ENCODE data around the gene MAGI2. TPM values are rescaled to one million over a fixed set of nuclear protein-coding genes. Genes with fewer than 3 reads are reported as not detected.
A peak's percentile ranks its signal among the peaks of the same experiment; 100 is the strongest.

Gene MAGI2
- total RNA-seq, 6 experiments from 2014 or later = 1.2 to 4.0 (median 2.4) TPM

DNA sequence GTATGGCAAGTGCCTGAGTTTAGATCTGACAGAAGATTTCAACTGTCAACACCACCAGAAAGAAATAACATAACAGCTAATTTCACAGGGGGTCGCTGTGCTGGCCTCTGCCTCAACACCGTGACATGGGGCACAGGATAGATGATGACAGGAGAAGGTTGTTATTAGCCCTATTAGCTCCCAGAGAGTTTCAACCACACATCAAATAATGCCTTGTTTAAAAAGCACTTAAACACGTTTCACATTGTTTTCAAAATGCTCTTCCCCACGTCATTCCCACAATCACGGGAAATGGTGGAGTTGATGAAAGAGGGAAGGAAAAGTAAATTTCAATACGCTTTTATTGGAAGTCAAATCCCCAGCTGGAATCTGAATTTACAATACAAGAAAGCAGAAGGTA, 184.7 kb downstream of the MAGI2 start:
- 71% methylated on average over 6 of the region's 6 CpGs for WGBS (ENCODE audit: insufficient coverage, low coverage, low lambda C conversion rate, missing lambda C conversion rate)
- no peak for ATAC-seq
- Histone ChIP-seq H3K4me3 (no peak overlapping the region), H3K4me1 (no peaks in the 10 kb centered on the region), H3K36me3 (no peaks in the 10 kb centered on the region), H3K27me3 (no peaks in the 10 kb centered on the region), H3K9me3 (no peaks in the 10 kb centered on the region), H3K27ac (no peak overlapping the region)
- intact Hi-C loops (cut with DNase I) = no loop called here
- no peak for DNase-seq
- TF ChIP-seq POLR2A (IDR thresholded peaks at IDR 0.05) (no peak), CTCF (IDR thresholded peaks at IDR 0.05) (no peak)

GRCh38 chr7:79258826-79259225, 194.6 kb downstream of the MAGI2 start:
- Histone ChIP-seq H3K36me3 (no peaks in the 10 kb centered on the region), H3K9me3 (no peaks in the 10 kb centered on the region), H3K4me3 (no peak overlapping the region), H3K27me3 (no peaks in the 10 kb centered on the region), H3K27ac (no peak overlapping the region), H3K4me1 (no peaks in the 10 kb centered on the region)
- no peak for ATAC-seq
- intact Hi-C loops (cut with DNase I) = no loop called here
- DNase-seq = no peak
- TF ChIP-seq POLR2A (IDR thresholded peaks at IDR 0.05) (no peak), CTCF (IDR thresholded peaks at IDR 0.05) (no peak)
- 89% methylated on average over 3 of the region's 3 CpGs for WGBS (ENCODE audit: insufficient coverage, low coverage, low lambda C conversion rate, missing lambda C conversion rate)

DNA sequence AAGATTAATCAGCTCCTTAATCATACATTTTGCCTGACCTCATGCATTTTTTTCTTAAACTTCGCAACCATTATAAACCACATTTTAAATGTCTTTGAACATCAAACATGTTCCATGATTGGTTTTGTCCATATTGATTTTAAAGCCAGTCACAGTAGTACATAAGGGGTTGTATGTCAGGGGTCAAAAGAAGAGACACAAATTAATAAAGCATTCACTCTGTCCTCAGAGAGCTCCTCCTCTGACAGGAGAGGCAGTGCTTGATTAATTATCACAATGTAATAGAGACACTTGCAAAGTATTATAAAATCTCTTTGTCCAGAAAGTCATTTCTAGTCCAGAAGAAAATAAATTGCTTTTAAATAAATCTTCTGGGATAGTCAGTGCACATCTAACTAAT, 195.5 kb downstream of the MAGI2 start:
- Histone ChIP-seq H3K36me3 (no peaks in the 10 kb centered on the region), H3K9me3 (no peaks in the 10 kb centered on the region), H3K27me3 (no peaks in the 10 kb centered on the region), H3K27ac (no peak overlapping the region), H3K4me3 (no peak overlapping the region), H3K4me1 (no peaks in the 10 kb centered on the region)
- WGBS (ENCODE audit: insufficient coverage, low coverage, low lambda C conversion rate, missing lambda C conversion rate) = 93% methylated on average over 1 of the region's 1 CpG
- ATAC-seq (no peak), DNase-seq (no peak)
- TF ChIP-seq POLR2A (IDR thresholded peaks at IDR 0.05) = no peak
- TF ChIP-seq CTCF (IDR thresholded peaks at IDR 0.05) = no peak
- intact Hi-C loops (cut with DNase I) = no loop called here

DNA sequence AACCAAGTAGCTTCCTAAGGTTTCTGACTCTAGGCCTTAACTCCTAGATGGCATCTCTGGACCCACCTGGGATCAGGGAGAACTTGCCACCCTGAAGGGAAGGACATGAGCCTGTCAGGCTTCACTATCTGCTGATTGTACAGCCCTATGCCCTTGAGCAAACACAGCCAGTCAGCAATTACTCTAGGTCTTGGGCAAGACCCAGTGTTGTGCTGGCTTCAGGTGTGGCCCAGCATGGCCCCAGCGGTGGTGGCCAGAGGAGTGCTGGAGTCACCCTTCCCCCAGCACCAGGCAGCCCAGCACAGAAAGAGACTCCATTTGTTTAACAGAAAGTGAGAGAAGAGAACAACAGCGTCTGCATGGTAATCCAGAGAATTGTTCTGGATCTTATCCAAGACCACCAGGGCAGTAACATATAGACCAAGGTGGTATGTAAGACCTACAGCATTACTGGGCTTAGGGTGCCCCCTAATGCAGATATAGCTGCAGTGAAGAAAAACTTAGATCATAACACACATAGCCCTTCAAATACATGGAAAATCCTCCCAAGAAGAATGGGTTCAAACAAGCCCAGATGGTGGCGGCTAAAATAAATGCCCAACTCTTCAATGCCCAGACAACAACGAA, 207.7 kb downstream of the MAGI2 start:
- WGBS (ENCODE audit: insufficient coverage, low coverage, low lambda C conversion rate, missing lambda C conversion rate) = 25% methylated on average over 2 of the region's 4 CpGs

More for the DNA sequence above, 207.7 kb downstream of the MAGI2 start:
- Histone ChIP-seq H3K9me3 (no peaks in the 10 kb centered on the region), H3K4me1 (peaks cover 0 to 3% (median 0%) of the 10 kb centered on the region in 4 donors), H3K36me3 (no peaks in the 10 kb centered on the region), H3K27me3 (no peaks in the 10 kb centered on the region), H3K27ac (no peak overlapping the region), H3K4me3 (no peak overlapping the region)
- DNase-seq (peak; percentile 19 to 66 (median 60)), ATAC-seq (peak; percentile 68 to 100 (median 86))
- TF ChIP-seq POLR2A (IDR thresholded peaks at IDR 0.05) = no peak
- TF ChIP-seq CTCF (IDR thresholded peaks at IDR 0.05) = peak in 2 of 4 donors; percentile 15 to 33
- intact Hi-C loops (cut with DNase I) = no loop called here
